ENCODE measurements around the gene ZNF530.

ZNF530 gene

DNA sequence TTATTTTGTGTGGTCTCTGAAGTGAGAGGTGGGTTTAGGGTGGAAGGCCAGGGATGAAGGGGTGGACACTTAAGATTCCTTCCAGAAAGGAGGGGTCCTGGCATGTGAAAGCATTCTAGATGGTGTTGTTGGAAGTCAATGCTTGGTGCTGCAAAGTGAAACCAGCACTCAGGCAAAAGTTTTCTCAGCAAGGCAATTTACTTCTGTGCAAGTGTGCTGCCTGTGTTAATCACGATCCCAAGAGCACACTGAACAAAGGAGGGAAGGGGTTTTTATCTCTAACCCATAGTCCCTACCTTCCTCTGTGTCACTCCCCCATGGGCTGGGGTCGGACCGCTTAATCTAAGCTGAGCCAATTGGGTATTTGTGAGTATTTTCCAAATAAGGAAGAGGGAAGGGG, 15.7 kb downstream of the ZNF530 start:
- DNase-seq (ENCODE audit: low read depth), result no peak

DNA sequence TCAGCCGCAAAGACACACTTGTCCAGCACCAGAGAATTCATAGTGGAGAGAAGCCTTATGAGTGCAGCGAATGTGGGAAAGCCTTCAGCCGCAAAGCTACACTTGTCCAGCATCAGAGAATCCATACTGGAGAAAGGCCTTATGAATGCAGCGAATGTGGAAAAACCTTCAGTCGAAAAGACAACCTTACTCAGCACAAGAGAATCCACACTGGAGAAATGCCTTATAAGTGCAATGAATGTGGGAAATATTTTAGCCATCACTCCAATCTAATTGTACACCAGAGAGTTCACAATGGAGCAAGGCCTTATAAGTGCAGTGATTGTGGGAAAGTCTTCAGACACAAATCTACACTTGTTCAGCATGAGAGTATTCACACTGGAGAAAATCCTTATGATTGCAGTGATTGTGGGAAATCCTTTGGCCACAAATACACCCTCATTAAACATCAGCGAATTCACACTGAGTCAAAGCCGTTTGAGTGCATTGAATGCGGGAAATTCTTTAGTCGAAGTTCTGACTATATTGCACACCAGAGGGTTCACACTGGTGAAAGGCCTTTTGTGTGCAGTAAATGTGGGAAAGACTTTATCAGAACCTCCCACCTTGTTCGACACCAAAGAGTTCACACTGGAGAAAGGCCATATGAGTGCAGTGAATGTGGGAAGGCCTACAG, 21.1 kb downstream of the ZNF530 start:
- DNase-seq (ENCODE audit: low read depth), result peak; percentile 9

DNA sequence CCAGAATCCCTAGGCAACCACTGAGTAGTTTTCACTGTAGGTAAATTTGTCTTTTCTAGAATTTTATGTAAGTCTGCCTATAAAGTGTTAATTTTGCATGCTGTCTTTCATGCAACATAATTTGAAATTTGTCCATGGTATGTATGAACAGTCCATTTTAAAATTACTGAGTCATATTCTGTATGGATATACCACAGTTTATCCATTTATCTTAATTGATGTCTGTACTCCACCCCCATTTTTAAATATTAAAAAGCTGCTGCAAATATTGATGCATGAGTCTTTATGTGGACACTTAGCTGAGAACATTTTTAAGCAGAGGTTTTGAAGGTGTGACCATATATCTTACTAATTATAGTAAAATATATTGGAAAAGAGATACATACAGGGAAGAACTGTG, 23.4 kb downstream of the ZNF530 start:
- no peak for DNase-seq (ENCODE audit: low read depth)

DNA sequence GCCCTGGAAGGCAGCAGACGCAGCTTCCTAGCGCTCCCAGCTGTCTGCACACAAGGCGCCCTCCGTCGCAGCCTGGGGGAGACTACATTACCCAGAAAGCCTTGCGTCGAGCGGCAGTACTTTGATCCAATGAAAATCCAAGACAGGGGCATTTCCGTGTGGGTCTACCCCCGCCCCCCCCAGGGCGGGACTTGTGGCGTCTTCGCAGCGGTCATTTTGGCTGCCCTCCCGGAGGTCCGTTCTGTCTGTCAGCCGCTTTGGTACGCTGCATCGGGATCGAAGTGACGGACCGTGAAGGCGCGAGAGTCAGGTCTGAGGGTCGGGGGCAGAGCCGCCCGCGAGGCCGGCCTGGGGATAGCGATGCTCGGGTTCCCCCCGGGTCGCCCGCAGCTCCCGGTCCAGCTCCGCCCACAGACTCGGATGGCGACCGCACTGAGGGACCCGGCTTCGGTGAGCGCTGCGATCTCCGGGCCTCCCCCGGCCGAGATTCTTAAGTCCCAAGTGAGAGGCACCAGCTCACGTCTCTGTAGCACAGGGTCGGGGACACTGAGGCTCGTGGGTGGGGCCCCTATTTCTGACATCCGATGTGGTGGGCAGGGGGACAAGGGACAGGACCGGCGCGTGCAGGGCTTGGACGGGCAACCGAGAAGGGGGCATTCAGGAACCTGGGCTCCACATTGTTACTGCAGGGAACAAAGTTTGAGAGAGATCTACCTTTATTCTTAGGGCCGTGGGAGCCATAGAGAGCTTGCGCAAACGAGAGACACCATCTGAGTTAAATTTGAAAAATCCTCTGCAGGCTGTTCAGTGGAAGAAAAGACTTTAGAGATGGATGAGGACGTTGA, 33.5 kb downstream of the ZNF530 start, which contains the start of gene ZNF211:
ZNF211 (plus strand) TSS at position 182 of the 845 bp plus-strand sequence; CDS start at position 361, 179 bp downstream.
- DNase-seq (ENCODE audit: low read depth), result peak; percentile 95

DNA sequence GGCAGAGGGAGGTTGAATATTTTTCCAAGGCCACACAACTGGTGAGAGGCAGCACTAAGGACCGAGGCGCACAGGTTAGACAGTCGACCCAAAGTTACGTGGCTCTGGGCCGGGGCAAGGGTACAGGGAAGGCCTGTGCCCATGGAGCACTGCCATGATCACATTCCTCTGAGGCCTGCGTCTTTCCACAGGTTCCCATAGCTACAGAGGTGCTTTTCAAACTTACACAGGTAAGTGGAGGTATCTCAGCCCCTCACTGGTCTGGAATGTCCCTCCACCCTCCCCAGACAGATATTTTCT, 34.1 kb downstream of the ZNF530 start:
- DNase-seq (ENCODE audit: low read depth), result no peak

DNA sequence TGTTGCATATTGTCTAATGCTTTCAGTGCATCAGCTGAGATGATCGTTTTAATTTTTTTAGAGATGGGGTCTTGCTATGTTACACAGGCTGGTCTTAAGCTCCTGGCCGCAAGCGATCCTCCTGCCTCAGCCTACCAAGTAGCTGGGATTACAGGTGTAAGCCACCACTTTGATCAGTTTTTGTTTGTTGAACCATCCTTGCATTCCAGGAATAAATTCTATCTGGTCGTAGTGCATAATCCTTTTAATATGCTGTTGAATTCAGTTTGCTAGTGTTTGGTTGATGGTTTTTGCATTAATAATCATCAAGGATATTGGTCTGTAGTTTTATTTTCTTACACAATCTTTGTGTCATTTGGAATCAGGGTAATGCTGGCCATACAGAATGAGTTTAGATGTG, 37.7 kb downstream of the ZNF530 start:
- no peak for DNase-seq (ENCODE audit: low read depth)

DNA sequence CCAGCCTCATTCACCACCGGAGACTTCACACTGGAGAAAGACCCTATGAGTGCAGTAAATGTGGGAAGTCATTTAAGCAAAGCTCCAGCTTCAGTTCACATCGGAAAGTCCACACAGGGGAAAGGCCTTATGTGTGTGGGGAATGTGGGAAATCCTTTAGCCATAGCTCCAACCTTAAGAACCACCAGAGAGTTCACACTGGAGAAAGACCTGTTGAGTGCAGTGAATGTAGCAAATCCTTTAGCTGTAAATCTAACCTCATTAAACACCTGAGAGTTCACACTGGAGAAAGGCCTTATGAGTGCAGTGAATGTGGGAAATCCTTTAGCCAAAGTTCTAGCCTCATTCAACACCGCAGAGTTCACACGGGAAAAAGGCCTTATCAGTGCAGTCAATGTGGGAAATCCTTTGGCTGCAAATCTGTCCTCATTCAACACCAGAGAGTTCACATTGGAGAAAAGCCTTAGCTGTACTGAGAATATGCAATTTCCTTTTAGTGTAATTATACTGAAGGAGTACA, 42.1 kb downstream of the ZNF530 start:
- DNase-seq (ENCODE audit: low read depth), result no peak

DNA sequence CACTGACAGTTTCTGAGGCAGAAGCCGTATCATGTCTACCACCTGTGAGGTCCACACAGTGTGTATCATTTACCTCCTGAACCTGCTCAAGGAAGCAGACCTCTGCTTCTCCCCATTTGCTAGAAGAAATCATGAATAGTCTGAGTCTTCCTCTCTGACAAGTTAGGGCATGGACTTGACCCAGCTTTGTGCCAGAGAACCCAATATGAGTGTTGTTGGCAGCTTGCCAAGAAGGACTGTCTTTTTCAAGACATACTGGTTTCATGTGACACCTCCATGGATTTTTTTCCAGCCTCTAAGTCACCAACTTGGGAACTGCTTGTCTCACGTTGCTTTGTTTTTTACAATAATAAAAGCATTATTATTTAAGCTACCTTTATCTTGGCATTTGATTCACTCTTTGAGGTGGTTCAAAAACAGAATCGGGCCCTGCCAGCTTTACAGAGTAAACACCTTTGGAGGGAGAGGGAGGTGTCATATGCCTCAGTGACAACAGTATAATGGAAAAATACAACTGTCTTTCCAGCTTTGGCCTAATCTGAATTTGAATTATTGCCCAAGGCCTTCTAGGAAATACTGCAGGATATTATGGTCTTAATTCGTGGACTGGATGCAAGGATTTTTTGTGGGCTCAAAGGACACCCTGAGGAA, 42.8 kb downstream of the ZNF530 start:
- DNase-seq (ENCODE audit: low read depth), result no peak

DNA sequence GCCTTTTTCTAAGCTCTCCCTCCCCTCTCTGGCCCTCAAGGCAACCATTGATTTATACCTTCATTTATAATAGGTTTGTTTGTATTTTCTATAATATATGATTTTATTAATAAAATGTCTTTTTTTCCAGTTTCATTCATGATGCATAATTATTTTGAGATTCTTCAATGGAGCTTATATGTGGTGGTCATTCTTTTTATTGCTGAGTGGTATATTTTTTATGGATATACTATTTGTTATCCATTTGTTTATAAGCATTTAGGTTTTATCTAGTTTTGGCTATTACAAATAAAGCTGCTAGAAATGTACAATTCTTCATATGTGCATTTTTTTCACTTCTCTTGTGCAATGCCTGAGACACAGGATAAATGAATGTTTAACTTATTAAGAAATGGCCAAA, 44.0 kb downstream of the ZNF530 start:
- DNase-seq (ENCODE audit: low read depth), result no peak

DNA sequence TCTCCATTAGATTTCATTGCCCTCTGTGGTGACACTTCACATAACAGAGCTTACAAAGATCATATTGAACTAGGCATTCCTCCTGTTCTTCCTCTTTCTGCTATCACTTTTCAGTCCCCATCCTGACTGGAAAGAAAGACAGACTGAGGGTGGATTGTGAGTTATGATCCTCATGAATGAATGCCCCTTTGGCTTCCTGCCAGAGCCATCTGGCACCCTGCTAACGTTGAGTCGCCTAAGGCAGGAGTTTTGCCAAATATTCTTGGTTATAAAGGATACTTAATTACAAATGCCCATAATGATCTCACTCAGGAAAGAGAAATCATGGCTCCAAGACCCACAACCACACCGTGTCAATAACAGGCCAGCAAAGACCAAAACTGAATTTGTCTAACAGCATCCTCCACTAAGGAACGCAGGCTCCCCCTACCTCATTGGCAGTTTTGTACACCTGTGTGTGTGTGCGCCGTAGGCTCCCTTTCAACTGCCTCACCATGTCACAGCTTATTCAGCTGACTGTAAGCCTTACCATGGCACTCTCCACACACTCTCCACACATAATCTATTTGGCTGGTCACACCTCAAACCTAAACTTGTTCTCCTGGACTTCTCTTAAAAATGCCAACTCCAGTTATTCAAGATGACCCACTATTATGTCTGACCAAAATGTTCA, 48.8 kb downstream of the ZNF530 start:
- DNase-seq (ENCODE audit: low read depth), result no peak

DNA sequence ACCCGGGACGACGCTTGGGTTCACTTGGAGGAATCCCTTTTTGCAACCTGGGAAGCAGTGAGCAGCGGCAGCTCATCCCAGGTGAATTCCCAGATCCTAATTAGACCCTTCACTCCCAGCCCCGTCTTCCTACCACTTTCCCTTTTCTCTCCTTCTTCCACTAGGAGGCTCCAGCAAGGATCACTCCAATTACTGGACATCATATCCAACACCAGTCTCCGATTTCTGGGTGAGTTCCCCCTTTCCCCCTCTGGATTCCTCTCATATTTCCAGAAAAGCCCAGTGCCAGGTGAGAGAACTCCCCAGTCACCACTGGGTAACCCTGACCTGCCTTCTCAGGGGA, 51.9 kb downstream of the ZNF530 start:
- DNase-seq (ENCODE audit: low read depth), result no peak

DNA sequence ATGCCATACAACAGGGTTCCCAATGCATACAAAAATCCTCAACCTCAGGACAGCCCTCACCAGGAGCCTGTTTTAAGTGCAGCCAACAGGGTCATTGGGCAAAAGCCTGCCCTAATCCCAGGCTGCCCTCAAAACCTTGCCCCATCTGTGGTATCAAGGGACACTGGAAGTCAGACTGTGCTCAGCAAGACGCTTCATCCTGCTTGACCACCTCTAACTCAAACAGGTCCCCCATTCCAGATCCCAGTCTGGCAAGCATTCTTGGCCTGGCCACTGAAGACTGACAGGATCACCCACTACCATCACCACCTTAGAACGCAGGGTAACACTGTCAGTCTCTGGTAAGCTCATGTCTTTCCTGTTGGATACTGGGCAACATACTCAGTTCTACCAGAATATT, 54.0 kb downstream of the ZNF530 start:
- no peak for DNase-seq (ENCODE audit: low read depth)

DNA sequence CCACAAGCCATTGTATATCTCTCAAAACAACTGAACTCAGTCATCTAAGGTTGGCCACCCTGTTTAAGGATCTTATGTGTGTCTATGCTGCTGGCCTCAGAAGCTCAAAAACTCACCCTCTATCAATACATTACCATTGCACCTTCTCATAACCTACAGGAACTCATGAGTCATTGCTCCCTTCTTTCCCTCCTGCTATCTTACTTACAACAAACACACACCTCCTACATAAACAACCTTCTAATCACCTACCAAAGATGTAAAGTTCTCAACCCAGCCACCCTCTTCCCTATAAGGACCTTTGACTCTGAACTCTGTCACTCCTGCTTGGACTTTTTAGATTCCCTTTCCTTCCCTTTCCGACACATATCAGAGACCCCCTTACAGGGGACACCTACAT, 55.8 kb downstream of the ZNF530 start:
- DNase-seq (ENCODE audit: low read depth), result no peak

DNA sequence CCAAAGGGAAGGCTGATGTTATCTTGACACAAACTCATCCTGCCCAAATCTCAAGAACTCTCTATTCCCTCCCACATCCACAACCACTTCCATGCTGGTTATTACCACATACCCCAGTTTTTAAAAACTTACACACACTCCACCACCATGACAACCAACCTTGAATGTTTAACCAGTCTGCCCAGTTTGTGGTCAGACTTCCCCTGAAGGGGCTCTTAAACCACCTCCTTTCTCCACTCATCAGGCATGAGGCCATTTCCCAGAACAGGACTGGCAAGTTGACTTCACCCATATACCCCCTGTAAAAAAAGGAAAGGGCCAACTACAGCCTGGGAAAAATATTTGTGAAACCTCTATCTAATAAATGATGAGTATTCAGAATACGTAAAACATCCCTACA, 56.7 kb downstream of the ZNF530 start:
- no peak for DNase-seq (ENCODE audit: low read depth)
